GM06990 (cell line): ENCODE results near the gene SDHAF4.

Experiments
- DNase-seq: peaks from one replicate; pipeline ENCODE4 v3.0.0-alpha.2; 2011; ENCODE audit not compliant: insufficient read length; ENCODE audit errors: extremely low read depth
- H3K27me3 ChIP-seq: replicated peaks from 2 replicates; pipeline ENCODE4 v1.6.0; 2011; ENCODE audit warnings: low read length; ENCODE audit not compliant: control insufficient read depth, insufficient read depth
- H3K36me3 ChIP-seq: 2 replicates; pipeline ENCODE4 v1.5.1; 2011; ENCODE audit warnings: low read length; ENCODE audit not compliant: control insufficient read depth, insufficient read depth
- H3K4me3 ChIP-seq: replicated peaks from 2 replicates; pipeline ENCODE4 v1.5.1; 2011; ENCODE audit warnings: low read depth, mild to moderate bottlenecking, control low read depth, low read length
- TF ChIP-seq, protein P1 (sequence below): IDR thresholded peaks from 2 replicates; pipeline ENCODE4 v1.5.1; 2011; ENCODE audit warnings: low read length, control low read depth, mild to moderate bottlenecking, inconsistent platforms; ENCODE audit not compliant: insufficient read depth, poor library complexity, severe bottlenecking

Gene SDHAF4

DNA sequence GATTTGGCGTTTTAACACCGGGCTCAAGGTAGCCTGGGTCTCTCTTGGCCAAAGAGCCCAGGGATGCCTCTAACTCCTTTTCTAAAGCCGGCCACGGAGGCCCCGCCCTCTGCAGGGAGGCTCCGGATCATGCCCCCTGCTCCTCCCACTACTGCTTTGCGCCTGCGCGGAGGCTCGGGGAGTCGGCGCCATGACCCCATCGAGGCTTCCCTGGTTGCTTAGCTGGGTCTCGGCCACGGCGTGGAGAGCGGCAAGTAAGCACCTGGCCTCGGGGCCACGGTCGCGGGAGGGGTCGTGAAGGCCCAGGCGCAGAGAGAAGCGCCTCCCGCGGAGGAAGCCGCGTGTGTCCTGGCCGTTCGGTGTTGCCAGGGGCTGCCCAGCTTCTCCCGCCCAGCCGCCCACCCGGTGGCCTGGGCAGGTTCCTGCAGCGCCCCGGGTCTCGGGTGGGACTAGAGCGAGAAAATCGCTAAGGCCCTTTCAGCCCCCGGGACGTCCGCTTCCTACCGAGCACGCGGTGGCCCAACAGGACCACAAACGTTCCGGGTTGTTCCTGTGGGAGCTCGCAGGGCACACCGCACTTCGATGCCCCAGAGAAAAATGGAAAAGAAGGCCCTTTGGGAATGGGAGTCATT is at the start of gene SDHAF4:
SDHAF4 (plus strand) TSS at position 180 of the 632 bp plus-strand sequence; CDS start at position 191, 11 bp downstream.
- Histone ChIP-seq H3K36me3 (no peaks in the 10 kb centered on the region), H3K27me3 (no peaks in the 10 kb centered on the region), H3K4me3 (peak within 1 kb of the TSS; percentile 78)
- TF ChIP-seq, protein P1, sequence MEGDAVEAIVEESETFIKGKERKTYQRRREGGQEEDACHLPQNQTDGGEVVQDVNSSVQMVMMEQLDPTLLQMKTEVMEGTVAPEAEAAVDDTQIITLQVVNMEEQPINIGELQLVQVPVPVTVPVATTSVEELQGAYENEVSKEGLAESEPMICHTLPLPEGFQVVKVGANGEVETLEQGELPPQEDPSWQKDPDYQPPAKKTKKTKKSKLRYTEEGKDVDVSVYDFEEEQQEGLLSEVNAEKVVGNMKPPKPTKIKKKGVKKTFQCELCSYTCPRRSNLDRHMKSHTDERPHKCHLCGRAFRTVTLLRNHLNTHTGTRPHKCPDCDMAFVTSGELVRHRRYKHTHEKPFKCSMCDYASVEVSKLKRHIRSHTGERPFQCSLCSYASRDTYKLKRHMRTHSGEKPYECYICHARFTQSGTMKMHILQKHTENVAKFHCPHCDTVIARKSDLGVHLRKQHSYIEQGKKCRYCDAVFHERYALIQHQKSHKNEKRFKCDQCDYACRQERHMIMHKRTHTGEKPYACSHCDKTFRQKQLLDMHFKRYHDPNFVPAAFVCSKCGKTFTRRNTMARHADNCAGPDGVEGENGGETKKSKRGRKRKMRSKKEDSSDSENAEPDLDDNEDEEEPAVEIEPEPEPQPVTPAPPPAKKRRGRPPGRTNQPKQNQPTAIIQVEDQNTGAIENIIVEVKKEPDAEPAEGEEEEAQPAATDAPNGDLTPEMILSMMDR = no peak
- DNase-seq = peak; percentile 91

DNA sequence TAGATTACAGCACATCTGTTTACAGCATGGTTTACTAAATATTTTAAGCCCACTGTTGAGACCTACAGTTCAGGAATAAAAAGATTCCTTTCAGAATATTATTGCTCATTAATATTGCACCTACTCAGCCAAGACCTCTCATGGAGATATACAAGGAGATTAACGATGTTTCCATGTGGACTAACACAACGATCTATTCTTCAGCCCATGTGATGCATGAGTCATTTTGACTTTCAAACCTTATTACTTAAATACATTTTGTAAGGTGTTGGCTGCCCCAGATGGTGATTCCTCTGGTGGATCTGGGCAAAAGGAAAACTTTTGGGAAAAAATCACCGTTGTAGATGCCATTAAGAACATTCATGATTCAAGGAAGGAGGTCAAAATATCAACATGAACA is 48.0 kb upstream of the SDHAF4 start:
- H3K4me3 ChIP-seq = no peak overlapping the region
- TF ChIP-seq, protein P1 = no peak
- no peak for DNase-seq
- no peaks in the 10 kb centered on the region for H3K36me3 ChIP-seq
- H3K27me3 ChIP-seq = no peaks in the 10 kb centered on the region

DNA sequence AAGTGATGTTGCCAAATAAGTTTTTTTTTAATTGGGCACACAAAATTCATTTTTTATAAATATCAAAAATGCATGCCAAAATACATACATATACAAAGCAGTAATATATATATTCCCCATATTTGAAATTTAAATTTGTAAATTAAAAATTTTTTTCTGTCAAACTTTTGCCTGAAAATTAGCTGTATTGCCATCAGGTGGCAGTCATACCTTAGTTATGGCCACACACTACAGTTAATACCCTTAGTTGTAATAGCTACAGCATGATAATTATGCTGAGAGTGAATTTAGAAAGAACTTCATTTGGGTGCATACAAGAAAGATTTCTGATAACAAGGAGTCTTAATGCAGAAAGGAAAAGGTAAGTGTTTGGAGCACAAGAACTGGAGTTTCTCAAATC is 46.2 kb upstream of the SDHAF4 start:
- no peak overlapping the region for H3K4me3 ChIP-seq
- no peak for DNase-seq
- H3K27me3 ChIP-seq = no peaks in the 10 kb centered on the region
- no peaks in the 10 kb centered on the region for H3K36me3 ChIP-seq
- TF ChIP-seq, protein P1 = peak; percentile 46

DNA sequence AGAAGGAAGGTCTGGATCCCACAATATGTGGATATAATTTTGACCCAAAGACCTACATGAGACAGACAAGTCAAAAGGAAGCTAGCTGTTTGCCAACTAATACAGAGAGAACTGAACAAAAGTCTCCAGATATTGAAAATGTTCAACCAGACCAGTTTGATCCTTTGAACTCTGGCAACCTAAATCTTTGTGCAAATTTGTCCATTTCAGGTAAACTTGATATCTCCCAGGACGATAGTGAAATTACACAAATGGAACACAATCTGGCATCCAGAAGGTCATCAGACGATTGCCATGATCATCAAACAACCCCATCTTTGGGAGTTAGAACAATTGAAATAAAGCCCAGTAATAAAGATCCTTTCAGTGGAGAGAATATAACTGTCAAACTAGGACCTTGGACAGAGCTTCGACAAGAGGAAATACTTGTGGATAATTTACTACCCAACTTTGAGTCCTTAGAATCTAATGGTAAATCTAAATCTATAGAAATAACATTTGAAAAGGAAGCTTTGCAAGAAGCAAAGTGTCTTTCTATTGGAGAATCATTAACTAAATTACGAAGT is 41.9 kb upstream of the SDHAF4 start:
- TF ChIP-seq, protein P1 = no peak

GRCh38 chr6:70527071-70527737 is 39.5 kb upstream of the SDHAF4 start:
- Histone ChIP-seq H3K36me3 (no peaks in the 10 kb centered on the region), H3K4me3 (no peak overlapping the region), H3K27me3 (no peaks in the 10 kb centered on the region)
- TF ChIP-seq, protein P1 = no peak
- DNase-seq = no peak

More for the DNA sequence above, 41.9 kb upstream of the SDHAF4 start:
- no peaks in the 10 kb centered on the region for H3K36me3 ChIP-seq
- no peak overlapping the region for H3K4me3 ChIP-seq
- DNase-seq = no peak
- H3K27me3 ChIP-seq = no peaks in the 10 kb centered on the region
